HEK293 (cell line): ENCODE data around the gene TEF.
A peak's percentile ranks its signal among the peaks of the same experiment; 100 is the strongest.

Source experiments
- GLI4 ChIP-seq: fragments of 450-650 bp; formaldehyde crosslinking; IDR thresholded peaks from 2 replicates; pipeline ENCODE4 v1.5.1; 2016; ENCODE audit warnings: missing biosample characterization, missing genetic modification characterization
- HOXA7 ChIP-seq: sonication (generic); formaldehyde crosslinking; IDR thresholded peaks from 2 replicates; pipeline ENCODE4 v1.8.1; 2022; ENCODE audit warnings: missing genetic modification reagents, borderline replicate concordance
- KLF17 ChIP-seq: fragments of 450-650 bp; formaldehyde crosslinking; IDR thresholded peaks from 2 replicates; pipeline ENCODE4 v1.5.1; 2016; ENCODE audit warnings: missing biosample characterization, missing genetic modification characterization
- SP7 ChIP-seq: fragments of 450-650 bp; formaldehyde crosslinking; IDR thresholded peaks from 2 replicates; pipeline ENCODE4 v1.5.1; 2016; ENCODE audit warnings: missing biosample characterization, missing genetic modification characterization
- ZBTB48 ChIP-seq: fragments of 450-650 bp; formaldehyde crosslinking; IDR thresholded peaks from 2 replicates; pipeline ENCODE4 v1.5.1; 2016; ENCODE audit warnings: missing biosample characterization, missing genetic modification characterization
- ZBTB7A ChIP-seq: fragments of 450-650 bp; formaldehyde crosslinking; IDR thresholded peaks from 2 replicates; pipeline ENCODE4 v1.5.1; 2016; ENCODE audit warnings: low read depth, missing biosample characterization, missing genetic modification characterization
- ZFHX2 ChIP-seq: fragments of 450-650 bp; formaldehyde crosslinking; conservative IDR thresholded peaks from 2 replicates; pipeline ENCODE4 v1.5.1; 2016; ENCODE audit warnings: missing biosample characterization, missing genetic modification characterization
- ZNF140 ChIP-seq: fragments of 450-650 bp; formaldehyde crosslinking; IDR thresholded peaks from 2 replicates; pipeline ENCODE4 v1.5.1; 2016; ENCODE audit warnings: missing biosample characterization, missing genetic modification characterization
- ZNF175 ChIP-seq: fragments of 450-650 bp; formaldehyde crosslinking; IDR thresholded peaks from 2 replicates; pipeline ENCODE4 v1.5.1; 2016; ENCODE audit warnings: missing biosample characterization, missing genetic modification characterization
- ZNF324 ChIP-seq: fragments of 450-650 bp; formaldehyde crosslinking; IDR thresholded peaks from 2 replicates; pipeline ENCODE4 v1.5.1; 2016; ENCODE audit warnings: missing biosample characterization, missing genetic modification characterization
- ZNF335 ChIP-seq: fragments of 450-650 bp; formaldehyde crosslinking; conservative IDR thresholded peaks from 2 replicates; pipeline ENCODE4 v1.5.1; 2016; ENCODE audit warnings: missing biosample characterization, missing genetic modification characterization
- ZNF48 ChIP-seq: fragments of 450-650 bp; formaldehyde crosslinking; IDR thresholded peaks from 2 replicates; pipeline ENCODE4 v1.5.1; 2016; ENCODE audit warnings: missing biosample characterization, missing genetic modification characterization
- ZNF529 ChIP-seq: fragments of 450-650 bp; formaldehyde crosslinking; IDR thresholded peaks from 2 replicates; pipeline ENCODE4 v1.5.1; 2017; ENCODE audit warnings: missing genetic modification characterization, missing biosample characterization; ENCODE audit not compliant: insufficient replicate concordance
- ZNF549 ChIP-seq: fragments of 450-650 bp; IDR thresholded peaks from 2 replicates; pipeline ENCODE4 v1.5.1; 2018; ENCODE audit warnings: missing biosample characterization, missing genetic modification characterization, mild to moderate bottlenecking, inconsistent platforms, moderate library complexity
- ZNF560 ChIP-seq: fragments of 450-650 bp; formaldehyde crosslinking; IDR thresholded peaks from 2 replicates; pipeline ENCODE4 v1.5.1; 2017; ENCODE audit warnings: missing biosample characterization, missing genetic modification characterization, borderline replicate concordance
- ZNF600 ChIP-seq: fragments of 450-650 bp; formaldehyde crosslinking; IDR thresholded peaks from 2 replicates; pipeline ENCODE4 v1.5.1; 2016; ENCODE audit warnings: missing biosample characterization, missing genetic modification characterization
- ZNF639 ChIP-seq: fragments of 450-650 bp; formaldehyde crosslinking; IDR thresholded peaks from 2 replicates; pipeline ENCODE4 v1.5.1; 2016; ENCODE audit warnings: missing biosample characterization, missing genetic modification characterization
- ZNF660 ChIP-seq: fragments of 450-650 bp; IDR thresholded peaks from 2 replicates; pipeline ENCODE4 v1.5.1; 2018; ENCODE audit warnings: missing biosample characterization, mild to moderate bottlenecking, missing genetic modification characterization
- ZNF701 ChIP-seq: fragments of 450-650 bp; formaldehyde crosslinking; IDR thresholded peaks from 2 replicates; pipeline ENCODE4 v1.5.1; 2016; ENCODE audit warnings: missing biosample characterization, missing genetic modification characterization
- ZNF76 ChIP-seq: fragments of 450-650 bp; formaldehyde crosslinking; IDR thresholded peaks from 2 replicates; pipeline ENCODE4; 2016; ENCODE audit warnings: low read depth, missing biosample characterization, missing genetic modification characterization, borderline replicate concordance
- ZNF776 ChIP-seq: fragments of 450-650 bp; formaldehyde crosslinking; IDR thresholded peaks from 2 replicates; pipeline ENCODE4 v1.5.0; 2017; ENCODE audit warnings: missing biosample characterization, missing genetic modification characterization, borderline replicate concordance
- ZNF785 ChIP-seq: fragments of 450-650 bp; formaldehyde crosslinking; IDR thresholded peaks from 2 replicates; pipeline ENCODE4 v1.5.1; 2016; ENCODE audit warnings: missing biosample characterization, missing genetic modification characterization
- ZSCAN16 ChIP-seq: fragments of 450-650 bp; formaldehyde crosslinking; IDR thresholded peaks from 2 replicates; pipeline ENCODE4 v1.5.1; 2016; ENCODE audit warnings: missing biosample characterization, missing genetic modification characterization
- TF ChIP-seq, protein P1 (sequence below): fragments of 450-650 bp; formaldehyde crosslinking; IDR thresholded peaks from 2 replicates; pipeline ENCODE4 v1.5.0; 2017; ENCODE audit warnings: missing biosample characterization, missing genetic modification characterization, borderline replicate concordance
- TF ChIP-seq, protein P2 (sequence below): fragments of 450-650 bp; formaldehyde crosslinking; IDR thresholded peaks from 2 replicates; pipeline ENCODE4 v1.5.1; 2016; ENCODE audit warnings: missing biosample characterization, missing genetic modification characterization
- TF ChIP-seq, protein P3 (sequence below): fragments of 450-650 bp; formaldehyde crosslinking; IDR thresholded peaks from 2 replicates; pipeline ENCODE4 v1.5.1; 2016; ENCODE audit warnings: missing biosample characterization, missing genetic modification characterization
- TF ChIP-seq, protein P4 (sequence below): fragments of 450-650 bp; IDR thresholded peaks from 2 replicates; pipeline ENCODE4 v1.5.1; 2018; ENCODE audit warnings: missing biosample characterization, mild to moderate bottlenecking, missing genetic modification characterization

TEF gene

GRCh38 chr22:41445129-41446056 is 63.7 kb downstream of the TEF start (continued):
- TF ChIP-seq, protein P1, sequence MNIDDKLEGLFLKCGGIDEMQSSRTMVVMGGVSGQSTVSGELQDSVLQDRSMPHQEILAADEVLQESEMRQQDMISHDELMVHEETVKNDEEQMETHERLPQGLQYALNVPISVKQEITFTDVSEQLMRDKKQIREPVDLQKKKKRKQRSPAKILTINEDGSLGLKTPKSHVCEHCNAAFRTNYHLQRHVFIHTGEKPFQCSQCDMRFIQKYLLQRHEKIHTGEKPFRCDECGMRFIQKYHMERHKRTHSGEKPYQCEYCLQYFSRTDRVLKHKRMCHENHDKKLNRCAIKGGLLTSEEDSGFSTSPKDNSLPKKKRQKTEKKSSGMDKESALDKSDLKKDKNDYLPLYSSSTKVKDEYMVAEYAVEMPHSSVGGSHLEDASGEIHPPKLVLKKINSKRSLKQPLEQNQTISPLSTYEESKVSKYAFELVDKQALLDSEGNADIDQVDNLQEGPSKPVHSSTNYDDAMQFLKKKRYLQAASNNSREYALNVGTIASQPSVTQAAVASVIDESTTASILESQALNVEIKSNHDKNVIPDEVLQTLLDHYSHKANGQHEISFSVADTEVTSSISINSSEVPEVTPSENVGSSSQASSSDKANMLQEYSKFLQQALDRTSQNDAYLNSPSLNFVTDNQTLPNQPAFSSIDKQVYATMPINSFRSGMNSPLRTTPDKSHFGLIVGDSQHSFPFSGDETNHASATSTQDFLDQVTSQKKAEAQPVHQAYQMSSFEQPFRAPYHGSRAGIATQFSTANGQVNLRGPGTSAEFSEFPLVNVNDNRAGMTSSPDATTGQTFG (tag by site-specific recombination) = no peak
- TF ChIP-seq, protein P2, sequence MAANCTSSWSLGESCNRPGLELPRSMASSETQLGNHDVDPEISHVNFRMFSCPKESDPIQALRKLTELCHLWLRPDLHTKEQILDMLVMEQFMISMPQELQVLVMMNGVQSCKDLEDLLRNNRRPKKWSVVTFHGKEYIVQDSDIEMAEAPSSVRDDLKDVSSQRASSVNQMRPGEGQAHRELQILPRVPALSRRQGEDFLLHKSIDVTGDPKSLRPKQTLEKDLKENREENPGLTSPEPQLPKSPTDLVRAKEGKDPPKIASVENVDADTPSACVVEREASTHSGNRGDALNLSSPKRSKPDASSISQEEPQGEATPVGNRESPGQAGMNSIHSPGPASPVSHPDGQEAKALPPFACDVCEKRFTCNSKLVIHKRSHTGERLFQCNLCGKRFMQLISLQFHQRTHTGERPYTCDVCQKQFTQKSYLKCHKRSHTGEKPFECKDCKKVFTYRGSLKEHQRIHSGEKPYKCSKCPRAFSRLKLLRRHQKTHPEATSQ (tag by site-specific recombination) = no peak
- TF ChIP-seq ZBTB48 = no peak
- TF ChIP-seq ZNF549 (tag by site-specific recombination) = no peak
- no peak for TF ChIP-seq ZNF140 (tag by site-specific recombination)
- peak; percentile 74 for TF ChIP-seq ZFHX2
- TF ChIP-seq ZNF560 = no peak
- no peak for TF ChIP-seq ZNF324 (tag by site-specific recombination)
- TF ChIP-seq ZSCAN16 (tag by site-specific recombination) = no peak
- no peak for TF ChIP-seq ZNF785 (tag by site-specific recombination)
- no peak for TF ChIP-seq ZNF175 (tag by site-specific recombination)
- TF ChIP-seq, protein P3, sequence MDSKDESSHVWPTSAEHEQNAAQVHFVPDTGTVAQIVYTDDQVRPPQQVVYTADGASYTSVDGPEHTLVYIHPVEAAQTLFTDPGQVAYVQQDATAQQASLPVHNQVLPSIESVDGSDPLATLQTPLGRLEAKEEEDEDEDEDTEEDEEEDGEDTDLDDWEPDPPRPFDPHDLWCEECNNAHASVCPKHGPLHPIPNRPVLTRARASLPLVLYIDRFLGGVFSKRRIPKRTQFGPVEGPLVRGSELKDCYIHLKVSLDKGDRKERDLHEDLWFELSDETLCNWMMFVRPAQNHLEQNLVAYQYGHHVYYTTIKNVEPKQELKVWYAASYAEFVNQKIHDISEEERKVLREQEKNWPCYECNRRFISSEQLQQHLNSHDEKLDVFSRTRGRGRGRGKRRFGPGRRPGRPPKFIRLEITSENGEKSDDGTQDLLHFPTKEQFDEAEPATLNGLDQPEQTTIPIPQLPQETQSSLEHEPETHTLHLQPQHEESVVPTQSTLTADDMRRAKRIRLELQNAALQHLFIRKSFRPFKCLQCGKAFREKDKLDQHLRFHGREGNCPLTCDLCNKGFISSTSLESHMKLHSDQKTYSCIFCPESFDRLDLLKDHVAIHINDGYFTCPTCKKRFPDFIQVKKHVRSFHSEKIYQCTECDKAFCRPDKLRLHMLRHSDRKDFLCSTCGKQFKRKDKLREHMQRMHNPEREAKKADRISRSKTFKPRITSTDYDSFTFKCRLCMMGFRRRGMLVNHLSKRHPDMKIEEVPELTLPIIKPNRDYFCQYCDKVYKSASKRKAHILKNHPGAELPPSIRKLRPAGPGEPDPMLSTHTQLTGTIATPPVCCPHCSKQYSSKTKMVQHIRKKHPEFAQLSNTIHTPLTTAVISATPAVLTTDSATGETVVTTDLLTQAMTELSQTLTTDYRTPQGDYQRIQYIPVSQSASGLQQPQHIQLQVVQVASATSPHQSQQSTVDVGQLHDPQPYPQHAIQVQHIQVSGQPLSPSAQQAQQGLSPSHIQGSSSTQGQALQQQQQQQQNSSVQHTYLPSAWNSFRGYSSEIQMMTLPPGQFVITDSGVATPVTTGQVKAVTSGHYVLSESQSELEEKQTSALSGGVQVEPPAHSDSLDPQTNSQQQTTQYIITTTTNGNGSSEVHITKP (tag by site-specific recombination) = no peak; the same call in 1 of the 2 replicates
- TF ChIP-seq ZNF48 (tag by site-specific recombination) = no peak
- TF ChIP-seq ZNF600 (tag by site-specific recombination) = peak; percentile 60; the same call in 1 of the 2 replicates
- TF ChIP-seq ZNF529 = no peak
- TF ChIP-seq ZNF76 = no peak
- TF ChIP-seq ZNF660 = no peak
- TF ChIP-seq HOXA7 = no peak
- peak; percentile 78; the same call in 1 of the 2 replicates for TF ChIP-seq KLF17 (tag by site-specific recombination)
- 0 out of 2 replicates have a peak, but pooled peaks have one; percentile 6 for TF ChIP-seq ZBTB7A
- TF ChIP-seq ZNF776 (tag by site-specific recombination) = no peak
- no peak for TF ChIP-seq SP7
- TF ChIP-seq ZNF335 (tag by site-specific recombination) = no peak
- TF ChIP-seq, protein P4, sequence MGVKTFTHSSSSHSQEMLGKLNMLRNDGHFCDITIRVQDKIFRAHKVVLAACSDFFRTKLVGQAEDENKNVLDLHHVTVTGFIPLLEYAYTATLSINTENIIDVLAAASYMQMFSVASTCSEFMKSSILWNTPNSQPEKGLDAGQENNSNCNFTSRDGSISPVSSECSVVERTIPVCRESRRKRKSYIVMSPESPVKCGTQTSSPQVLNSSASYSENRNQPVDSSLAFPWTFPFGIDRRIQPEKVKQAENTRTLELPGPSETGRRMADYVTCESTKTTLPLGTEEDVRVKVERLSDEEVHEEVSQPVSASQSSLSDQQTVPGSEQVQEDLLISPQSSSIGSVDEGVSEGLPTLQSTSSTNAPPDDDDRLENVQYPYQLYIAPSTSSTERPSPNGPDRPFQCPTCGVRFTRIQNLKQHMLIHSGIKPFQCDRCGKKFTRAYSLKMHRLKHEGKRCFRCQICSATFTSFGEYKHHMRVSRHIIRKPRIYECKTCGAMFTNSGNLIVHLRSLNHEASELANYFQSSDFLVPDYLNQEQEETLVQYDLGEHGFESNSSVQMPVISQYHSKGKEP (tag by site-specific recombination) = no peak
- no peak for TF ChIP-seq ZNF701
- TF ChIP-seq GLI4 (tag by site-specific recombination) = no peak
- no peak for TF ChIP-seq ZNF639
